NOMO-1 treated with DMSO at 0.1 percent for 48 hours (cell line): Measurements from ENCODE around the gene PRKCE.
"Not testable (repeated sequence)": the region's sequence is repeated elsewhere in the genome, so short reads cannot be mapped to it uniquely, and the experiment has no call there.

Experiments
- DNase-seq: peaks from one replicate; lab custom pipeline; 2025; ENCODE audit not compliant: unreplicated experiment; lab: John Stamatoyannopoulos, UW

Gene PRKCE

DNA sequence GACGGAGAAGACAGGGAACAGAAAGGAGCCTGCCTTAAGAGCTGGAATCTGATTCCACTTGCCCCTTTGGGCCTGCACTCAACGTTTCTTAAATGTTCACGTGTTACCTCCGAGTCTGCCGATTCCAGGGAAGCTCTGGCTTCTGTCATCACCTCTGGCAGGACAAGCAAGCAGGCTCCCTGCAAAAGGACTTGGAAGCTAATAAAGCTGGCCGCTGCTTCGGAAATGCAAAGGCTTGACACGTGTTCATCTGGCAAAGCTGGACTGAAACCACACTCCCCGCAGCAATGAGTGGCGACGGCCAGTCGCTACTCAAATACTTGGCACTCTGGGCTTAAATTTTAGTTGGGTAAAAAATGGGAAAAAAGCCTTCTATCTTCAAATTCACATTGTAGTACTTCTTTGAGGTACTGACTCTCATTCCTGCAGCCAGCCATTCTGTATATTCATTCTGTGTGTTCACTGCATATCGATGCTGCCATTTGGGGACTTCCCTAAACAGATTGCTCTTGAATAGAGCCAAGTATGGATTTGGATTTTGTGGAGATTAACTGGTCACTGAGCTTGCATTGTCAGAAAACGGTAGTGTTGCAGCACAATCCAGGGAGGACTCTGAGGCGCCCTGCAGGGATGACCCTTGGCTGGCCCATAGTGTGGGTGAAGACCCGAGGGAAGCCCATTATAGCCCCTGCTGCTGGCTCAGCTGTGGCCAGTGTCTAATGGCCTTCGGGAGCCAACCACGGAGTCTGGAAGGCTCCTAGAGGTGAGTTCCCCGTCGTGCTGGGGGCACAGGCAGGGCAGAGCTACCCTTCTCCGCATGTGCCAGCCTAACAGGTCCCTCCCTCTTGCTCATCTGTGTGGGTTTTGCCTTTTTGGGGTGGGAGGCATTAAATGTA is 231.5 kb downstream of the PRKCE start:
- DNase-seq = no peak

DNA sequence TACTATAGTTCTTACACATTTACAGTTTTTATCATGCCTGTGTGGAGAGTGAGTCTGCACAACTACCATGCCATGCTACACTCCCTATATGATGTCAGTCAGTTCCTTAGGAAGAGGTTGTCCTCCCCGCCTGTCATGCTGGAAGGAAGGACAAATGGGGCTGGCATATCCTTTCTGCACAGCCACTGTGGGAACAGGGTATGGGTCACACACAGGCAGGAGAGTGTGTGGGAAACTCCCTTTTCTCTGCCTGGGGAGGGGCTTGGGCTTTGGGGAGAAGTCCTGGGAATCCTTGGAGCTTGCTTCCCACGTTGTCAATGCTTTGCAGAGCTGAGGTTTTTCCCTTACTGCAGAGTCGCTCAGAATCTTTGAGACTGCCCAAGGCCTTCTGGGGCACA is 232.1 kb downstream of the PRKCE start:
- DNase-seq = no peak

- no peak for DNase-seq
These were observed 232.7 kb downstream of the PRKCE start for GRCh38 chr2:45884126-45884525.

GRCh38 chr2:45885171-45885621 is 233.7 kb downstream of the PRKCE start:
- DNase-seq = peak; percentile 28

DNA sequence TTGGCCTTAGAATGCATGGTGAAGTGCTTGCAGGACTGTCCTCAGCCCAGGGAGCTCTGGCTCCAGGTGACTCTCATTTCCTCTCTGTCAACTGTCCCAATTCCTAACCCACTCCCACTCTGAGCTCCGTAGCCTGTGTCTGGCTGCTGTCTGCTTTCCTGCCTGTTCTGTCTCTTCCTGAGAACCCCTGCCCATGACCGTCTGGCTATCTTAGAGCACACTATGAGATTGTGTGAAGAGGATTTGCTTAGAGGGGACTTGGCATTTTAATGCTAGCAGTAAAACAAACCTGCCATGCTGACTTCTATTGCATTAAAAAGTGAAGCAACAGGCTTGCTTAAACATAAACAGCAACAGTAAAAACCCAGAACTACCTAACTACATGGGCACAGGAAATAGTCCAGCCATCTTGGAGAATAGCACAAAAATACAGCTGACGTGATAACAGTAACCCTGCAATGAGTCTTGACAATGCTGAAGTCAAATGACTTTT is 234.7 kb downstream of the PRKCE start:
- DNase-seq = peak; percentile 53

GRCh38 chr2:45888167-45888566 is 236.7 kb downstream of the PRKCE start:
- DNase-seq = peak; percentile 73

GRCh38 chr2:45888641-45889040 is 237.2 kb downstream of the PRKCE start:
- no peak for DNase-seq

DNA sequence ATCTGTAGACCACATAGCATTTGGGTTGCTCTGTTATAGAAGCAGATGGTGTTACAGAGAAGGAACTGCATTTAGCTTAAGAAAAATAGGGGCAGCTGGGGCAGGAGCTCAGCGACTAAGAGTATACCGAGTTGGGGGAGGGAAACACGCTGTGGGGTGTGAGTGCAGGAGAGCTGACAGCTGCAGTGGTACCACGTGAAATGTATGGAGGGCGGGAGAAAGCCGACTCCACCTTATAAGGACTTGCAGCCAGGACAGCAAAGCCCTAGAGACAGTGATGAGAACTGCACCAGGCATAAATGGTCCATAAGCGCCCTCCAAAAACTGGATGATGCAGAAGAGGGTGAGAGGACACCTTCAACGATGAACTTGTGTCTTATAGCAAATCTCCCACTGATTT is 237.6 kb downstream of the PRKCE start:
- peak; percentile 80 for DNase-seq

DNA sequence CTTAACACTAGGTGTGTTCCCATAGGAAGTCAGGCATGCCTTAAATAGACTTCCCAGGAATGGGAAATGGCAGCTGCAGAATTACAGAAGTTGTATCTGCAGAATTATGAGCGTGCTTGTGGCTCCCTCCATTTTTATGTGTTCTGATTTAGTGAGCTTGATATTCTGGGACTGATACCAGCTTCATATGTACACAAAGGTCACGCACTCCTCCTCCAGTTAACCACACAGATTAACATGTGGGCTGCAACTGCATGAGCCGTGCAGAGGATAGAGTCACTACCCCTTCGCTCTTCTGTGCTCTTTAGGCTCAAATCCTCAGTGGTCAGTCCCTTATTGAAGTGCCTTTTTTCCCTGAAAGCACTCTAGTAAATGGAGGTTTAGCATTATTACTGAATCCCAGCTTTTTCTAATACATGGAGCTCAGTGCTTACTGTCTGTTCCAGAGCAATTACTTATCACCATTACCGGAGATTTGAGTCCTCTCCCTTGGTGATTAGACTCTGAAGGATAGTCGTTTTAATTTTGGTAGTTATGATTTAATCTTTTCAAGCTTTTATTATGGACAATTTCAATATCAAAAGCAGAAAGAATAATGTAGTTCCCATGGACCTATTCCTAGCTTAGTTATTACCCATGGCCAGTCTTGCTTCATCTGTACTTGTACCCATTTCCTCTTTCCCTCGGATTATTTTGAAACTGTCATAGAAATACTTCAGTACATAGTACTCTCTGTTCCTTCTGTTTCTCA is 238.3 kb downstream of the PRKCE start:
- DNase-seq = peak; percentile 87

DNA sequence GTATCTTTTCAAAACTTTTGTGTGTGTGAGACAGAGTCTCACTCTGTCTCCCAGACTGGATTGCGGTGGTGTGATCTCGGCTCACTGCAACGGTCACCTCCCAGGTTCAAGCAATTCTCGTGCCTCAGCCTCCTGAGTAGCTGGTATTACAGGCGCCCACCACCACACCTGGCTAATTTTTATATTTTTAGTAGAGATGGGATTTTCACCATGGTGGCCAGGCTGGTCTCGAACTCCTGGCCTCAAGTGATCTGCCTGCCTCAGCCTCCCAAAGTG is 238.8 kb downstream of the PRKCE start:
- DNase-seq = not testable (repeated sequence)

DNA sequence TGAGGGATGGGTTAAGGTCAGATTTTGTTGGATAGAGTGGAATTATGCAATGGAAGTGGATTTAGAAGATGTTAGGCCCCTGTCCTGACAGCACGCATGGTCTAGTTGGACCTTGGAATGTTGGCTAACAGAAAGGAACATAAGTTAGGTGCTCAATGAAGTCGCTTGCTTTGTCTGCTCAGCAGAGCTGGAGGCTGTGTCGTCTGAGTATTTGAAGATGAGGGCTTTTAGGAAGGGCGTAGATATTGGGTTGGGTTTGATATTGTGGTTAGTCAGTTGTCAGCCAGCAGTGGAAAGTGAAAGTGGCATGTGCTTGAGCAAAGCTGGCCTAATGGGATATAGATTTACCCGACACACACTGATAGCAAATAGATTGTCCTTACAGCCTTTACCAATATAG is 239.3 kb downstream of the PRKCE start:
- DNase-seq = peak; percentile 78

GRCh38 chr2:45891719-45892424 is 240.4 kb downstream of the PRKCE start:
- no peak for DNase-seq

DNA sequence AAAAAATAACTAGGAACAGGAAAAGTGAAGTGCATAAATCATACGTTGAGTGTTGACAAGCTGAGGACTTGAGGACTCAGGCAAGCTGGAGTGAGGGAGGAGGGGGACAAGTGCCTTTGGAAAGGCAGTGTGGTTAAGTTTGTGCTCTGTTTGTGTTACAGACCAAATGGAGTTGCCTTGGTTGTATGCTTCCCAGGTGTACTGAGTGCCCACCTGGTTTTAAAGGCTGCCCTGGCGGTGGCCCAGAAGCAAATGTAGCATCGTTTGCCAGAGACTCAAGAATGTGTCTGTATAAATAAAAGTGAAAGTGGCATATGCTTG is 240.9 kb downstream of the PRKCE start:
- DNase-seq = peak; percentile 48

- DNase-seq = no peak
These were observed 241.3 kb downstream of the PRKCE start for GRCh38 chr2:45892757-45893156.

- no peak for DNase-seq
These were observed 242.7 kb downstream of the PRKCE start for GRCh38 chr2:45894211-45894610.

GRCh38 chr2:45895241-45895861 is 243.9 kb downstream of the PRKCE start:
- DNase-seq = no peak

- no peak for DNase-seq
These were observed 244.8 kb downstream of the PRKCE start for GRCh38 chr2:45896311-45896710.

GRCh38 chr2:45897842-45898241 is 246.4 kb downstream of the PRKCE start:
- peak; percentile 1 for DNase-seq

- no peak for DNase-seq
These were observed 247.3 kb downstream of the PRKCE start for GRCh38 chr2:45898819-45899218.

- DNase-seq = no peak
These were observed 248.5 kb downstream of the PRKCE start for GRCh38 chr2:45899926-45900325.

- no peak for DNase-seq
These were observed 250.1 kb downstream of the PRKCE start for GRCh38 chr2:45901468-45902032.
